Spleen (tissue), 11 donors: ENCODE results near the gene LSAMP. TPM values are rescaled to one million over a fixed set of nuclear protein-coding genes. Genes with fewer than 3 reads are reported as not detected.

Experiments used
- DNase-seq: peaks from one replicate; pipeline ENCODE4 v3.0.0-alpha.2; 2020
- H3K27ac ChIP-seq, 8 donors: fragments of 200-600 bp; sonication (generic) in 7 of 8; 1 replicate in 4 of 8; 2 replicates in 4 of 8; pipeline versions ENCODE4 v1.5.0 to v1.8.0; 2016 to 2021; ENCODE audit warnings: inconsistent platforms in 4 of 8, mild to moderate bottlenecking in 4 of 8, moderate library complexity in 1 of 8
- H3K27me3 ChIP-seq, 7 donors: fragments of 200-600 bp; sonication (generic) in 6 of 7; replicated peaks in 1 of 7; 1 replicate in 4 of 7; 2 replicates in 3 of 7; pipeline versions ENCODE4 v1.5.0 to v1.8.0; 2016 to 2021; ENCODE audit warnings: inconsistent platforms in 3 of 7, mild to moderate bottlenecking in 1 of 7
- H3K36me3 ChIP-seq, 6 donors: fragments of 200-600 bp; sonication (generic) in 5 of 6; 1 replicate in 4 of 6; 2 replicates in 2 of 6; pipeline versions ENCODE4 v1.5.0 to v1.8.0; 2016 to 2021; ENCODE audit warnings: inconsistent platforms in 2 of 6
- H3K4me1 ChIP-seq, 6 donors: fragments of 200-600 bp; sonication (generic) in 5 of 6; 1 replicate in 3 of 6; 2 replicates in 3 of 6; pipeline versions ENCODE4 v1.5.0 to v1.8.0; 2016 to 2021; ENCODE audit warnings: inconsistent platforms in 3 of 6
- H3K4me3 ChIP-seq, 8 donors: fragments of 200-600 bp; sonication (generic) in 7 of 8; 1 replicate in 4 of 8; 2 replicates in 4 of 8; pipeline versions ENCODE4 v1.5.0 to v1.8.0; 2016 to 2021; ENCODE audit warnings: inconsistent platforms in 4 of 8, mild to moderate bottlenecking in 4 of 8, moderate library complexity in 2 of 8
- H3K9me3 ChIP-seq, 8 donors: fragments of 200-600 bp; sonication (generic) in 7 of 8; 1 replicate in 4 of 8; 2 replicates in 4 of 8; pipeline versions ENCODE4 v1.5.0 to v1.8.0; 2016 to 2021; ENCODE audit warnings: inconsistent platforms in 4 of 8
- CTCF ChIP-seq, 11 experiments: fragments of 200-600 bp in 7 of 11; fragments of 450-650 bp in 4 of 11; sonication (generic) in 4 of 11; IDR thresholded peaks in 8 of 11; conservative IDR thresholded peaks in 3 of 11; 1 replicate in 7 of 11; 2 replicates in 4 of 11; pipeline versions ENCODE4 v1.4.0 to v1.8.0; 2016 to 2021; ENCODE audit warnings: antibody characterized with exemption in 11 of 11, inconsistent platforms in 4 of 11, mild to moderate bottlenecking in 1 of 11
- POLR2A ChIP-seq, 3 donors: fragments of 450-650 bp; IDR thresholded peaks; one replicate each; pipeline ENCODE4 v1.5.1; 2017; ENCODE audit warnings: antibody characterized with exemption in 3 of 3, mild to moderate bottlenecking in 1 of 3
- POLR2AphosphoS5 ChIP-seq, 3 donors: sonication (generic); formaldehyde crosslinking; IDR thresholded peaks; one replicate each; pipeline ENCODE4 v1.5.1; 2017; ENCODE audit warnings: antibody characterized with exemption in 3 of 3
- WGBS, 5 donors: extraction: QIAGEN DNeasy Blood & Tissue Kit in 3 of 5; methylation state at CpG; one replicate each; pipeline versions ENCODE4 v1.1.5 to v1.1.7; 2013 to 2018; 5-methylcytosine and 5-hydroxymethylcytosine counted together
- intact Hi-C: fragments of 100-400 bp; cut with DNase I; formaldehyde crosslinking; loops from one replicate; pipeline ENCODE4 v1.15.0; 2023; ENCODE audit warnings: low total_unique reads
- polyA plus RNA-seq, 3 donors: library from polyadenylated mRNA; stranded (reverse); fragments of 200-250 nt; gene quantifications; one replicate each; pipeline ENCODE4 v1.2.1, GENCODE V29; 2013
- total RNA-seq, 7 donors: library from RNA; depleted of rRNA in 3 of 7; stranded (reverse); fragments of >200 nt in 3 of 7; fragmentation: NEBNext Ultra II Directional in 4 of 7; extraction: Animal tissue kit (Norgen Biotek cat#: 25700) in 4 of 7; gene quantifications; one replicate each; pipeline versions ENCODE4 v1.1.0 to v1.2.1, GENCODE V29; 2016 to 2021
- donor health status: healthy with polysubstance abuse.
- donor health status: DM: no; HTN: no; CAD: no; lungs with moderate emphysema.
- donor health status: DM: no; HTN: no; CAD: no.
- donor health status: Bipolar disorder and iron deficiency.
- donor health status: healthy.
- donor health status: DM: no; HTN: no; CAD: no.
- donor health status: DM: yes; HTN: yes; CAD: no.

LSAMP gene
- total and polyA plus RNA-seq, 10 donors: 0.45 to 6.8 (median 1.3) TPM

- Histone ChIP-seq H3K4me3 (no peak overlapping the region), H3K27me3 (no peaks in the 10 kb centered on the region), H3K9me3 (no peaks in the 10 kb centered on the region), H3K36me3 (no peaks in the 10 kb centered on the region), H3K27ac (no peak overlapping the region), H3K4me1 (peaks cover 0 to 5% (median 0%) of the 10 kb centered on the region in 6 donors)
- WGBS, 5 donors: 68 to 91% (median 79%) methylated on average over 2 of the region's 2 CpGs
- no peak for DNase-seq
- intact Hi-C loops: no loop called here
- TF ChIP-seq CTCF (IDR thresholded peaks at IDR 0.05 in 8 of 11, conservative IDR thresholded peaks at IDR 0.05 in 3 of 11) (no peak), POLR2AphosphoS5 (IDR thresholded peaks at IDR 0.05) (no peak), POLR2A (IDR thresholded peaks at IDR 0.05) (no peak)
Observed at GRCh38 chr3:116034086-116034485, 411.2 kb downstream of the LSAMP start.

GRCh38 chr3:116033516-116033915 is 411.8 kb downstream of the LSAMP start:
- Histone ChIP-seq H3K9me3 (no peaks in the 10 kb centered on the region), H3K27ac (no peak overlapping the region), H3K4me3 (no peak overlapping the region), H3K4me1 (peaks cover 0 to 3% (median 0%) of the 10 kb centered on the region in 6 donors), H3K36me3 (no peaks in the 10 kb centered on the region), H3K27me3 (no peaks in the 10 kb centered on the region)
- TF ChIP-seq POLR2A (IDR thresholded peaks at IDR 0.05): no peak
- TF ChIP-seq CTCF (IDR thresholded peaks at IDR 0.05 in 8 of 11, conservative IDR thresholded peaks at IDR 0.05 in 3 of 11): no peak
- no peak for TF ChIP-seq POLR2AphosphoS5 (IDR thresholded peaks at IDR 0.05)
- 87 to 94% (median 91%) methylated on average over 10 of the region's 10 CpGs for WGBS, 5 donors
- DNase-seq: no peak
- intact Hi-C loops: no loop called here

GRCh38 chr3:116032176-116032575 is 413.1 kb downstream of the LSAMP start:
- intact Hi-C loops: no loop called here
- H3K27ac ChIP-seq: no peak overlapping the region
- no peaks in the 10 kb centered on the region for H3K27me3 ChIP-seq
- no peak for DNase-seq
- WGBS, 5 donors: 68 to 93% (median 77%) methylated on average over 1 of the region's 1 CpG
- no peaks in the 10 kb centered on the region for H3K36me3 ChIP-seq
- H3K4me1 ChIP-seq: no peaks in the 10 kb centered on the region
- no peaks in the 10 kb centered on the region for H3K9me3 ChIP-seq
- H3K4me3 ChIP-seq: no peak overlapping the region
- TF ChIP-seq POLR2AphosphoS5 (IDR thresholded peaks at IDR 0.05) (no peak), CTCF (IDR thresholded peaks at IDR 0.05 in 8 of 11, conservative IDR thresholded peaks at IDR 0.05 in 3 of 11) (no peak), POLR2A (IDR thresholded peaks at IDR 0.05) (no peak)

- H3K4me3 ChIP-seq: no peak overlapping the region
- H3K27ac ChIP-seq: no peak overlapping the region
- H3K9me3 ChIP-seq: no peaks in the 10 kb centered on the region
- no peaks in the 10 kb centered on the region for H3K36me3 ChIP-seq
- no peak for DNase-seq
- WGBS, 5 donors: 67 to 91% (median 86%) methylated on average over 5 of the region's 5 CpGs
- TF ChIP-seq CTCF (IDR thresholded peaks at IDR 0.05 in 8 of 11, conservative IDR thresholded peaks at IDR 0.05 in 3 of 11) (no peak), POLR2A (IDR thresholded peaks at IDR 0.05) (no peak), POLR2AphosphoS5 (IDR thresholded peaks at IDR 0.05) (no peak)
- H3K4me1 ChIP-seq: no peaks in the 10 kb centered on the region
- H3K27me3 ChIP-seq: no peaks in the 10 kb centered on the region
- intact Hi-C loops: no loop called here
Observed at GRCh38 chr3:116030131-116030850, 415.0 kb downstream of the LSAMP start.
